Cardiac fibroblast (primary cell): ENCODE results near the gene USP47.
A peak's percentile ranks its signal among the peaks of the same experiment; 100 is the strongest.

Experiments used
- DNase-seq, 2 donors: peaks; one replicate each; pipeline versions ENCODE4 v3.0.0 to v3.0.0-alpha.2; 2010; ENCODE audit warnings: low read depth in 2 of 2
- H3K4me3 ChIP-seq, 2 donors: replicated peaks in 1 of 2; 1 replicate in 1 of 2; 2 replicates in 1 of 2; pipeline ENCODE4 v1.5.1; 2011; ENCODE audit warnings: low read depth in 2 of 2, low read length in 2 of 2, mild to moderate bottlenecking in 2 of 2, moderate library complexity in 1 of 2
- CTCF ChIP-seq: IDR thresholded peaks from one replicate; pipeline ENCODE4 v1.5.1; 2011; ENCODE audit warnings: low read depth, mild to moderate bottlenecking, low read length, inconsistent platforms

USP47 gene

GRCh38 chr11:11988681-11989261 lies 147.0 kb downstream of the USP47 start:
- peak; percentile 15 for TF ChIP-seq CTCF
- DNase-seq, result no peak

GRCh38 chr11:11989774-11990744 lies 148.3 kb downstream of the USP47 start:
- TF ChIP-seq CTCF, result no peak
- peak; percentile 49 to 55 for DNase-seq

More at GRCh38 chr11:11988681-11989261, 147.0 kb downstream of the USP47 start:
- no peak overlapping the region for H3K4me3 ChIP-seq

GRCh38 chr11:11992257-11993212 lies 150.8 kb downstream of the USP47 start:
- no peak overlapping the region for H3K4me3 ChIP-seq
- TF ChIP-seq CTCF, result no peak
- DNase-seq, result peak in 1 of 2 donors; percentile 23

More at GRCh38 chr11:11989774-11990744, 148.3 kb downstream of the USP47 start:
- no peak overlapping the region for H3K4me3 ChIP-seq

- H3K4me3 ChIP-seq, result no peak overlapping the region
- TF ChIP-seq CTCF, result no peak
- peak; percentile 69 to 78 for DNase-seq
Measured at GRCh38 chr11:11993839-11994238, 152.1 kb downstream of the USP47 start.

GRCh38 chr11:11995601-11996000 lies 153.8 kb downstream of the USP47 start:
- H3K4me3 ChIP-seq, result no peak overlapping the region
- no peak for DNase-seq
- TF ChIP-seq CTCF, result no peak

GRCh38 chr11:11996321-11997048 lies 154.7 kb downstream of the USP47 start:
- TF ChIP-seq CTCF, result no peak
- H3K4me3 ChIP-seq, result no peak overlapping the region

More at GRCh38 chr11:11996321-11997048, 154.7 kb downstream of the USP47 start:
- DNase-seq, result no peak
